ENCODE data around the gene SSR3.

The SSR3 gene

GRCh38 chr3:156535162-156535627 lies 19.7 kb downstream of the SSR3 start:
- DNase-seq: no peak

GRCh38 chr3:156533205-156533604 lies 21.7 kb downstream of the SSR3 start:
- DNase-seq: no peak

- no peak for DNase-seq
Observed at GRCh38 chr3:156532730-156533129, 22.2 kb downstream of the SSR3 start.

GRCh38 chr3:156530980-156531379 lies 23.9 kb downstream of the SSR3 start:
- DNase-seq: no peak

GRCh38 chr3:156527060-156527459 lies 27.9 kb downstream of the SSR3 start:
- DNase-seq: no peak

GRCh38 chr3:156525808-156526207 lies 29.1 kb downstream of the SSR3 start:
- no peak for DNase-seq

GRCh38 chr3:156522673-156523072 lies 32.2 kb downstream of the SSR3 start:
- DNase-seq: no peak

GRCh38 chr3:156519758-156520162 lies 35.2 kb downstream of the SSR3 start:
- no peak for DNase-seq

GRCh38 chr3:156518726-156519125 lies 36.2 kb downstream of the SSR3 start:
- DNase-seq: no peak

GRCh38 chr3:156516961-156517360 lies 38.0 kb downstream of the SSR3 start:
- no peak for DNase-seq

- DNase-seq: no peak
Observed at GRCh38 chr3:156516284-156516683, 38.6 kb downstream of the SSR3 start.

GRCh38 chr3:156513619-156514018 lies 41.3 kb downstream of the SSR3 start:
- DNase-seq: no peak

GRCh38 chr3:156511987-156512677 lies 42.8 kb downstream of the SSR3 start:
- DNase-seq: no peak

GRCh38 chr3:156509189-156510174 lies 45.4 kb downstream of the SSR3 start:
- DNase-seq: no peak

GRCh38 chr3:156507285-156507684 lies 47.6 kb downstream of the SSR3 start:
- DNase-seq: no peak

GRCh38 chr3:156498307-156498706 lies 56.6 kb downstream of the SSR3 start:
- no peak for DNase-seq

- DNase-seq: no peak
Observed at GRCh38 chr3:156497326-156497725, 57.6 kb downstream of the SSR3 start.

GRCh38 chr3:156495816-156496215 lies 59.1 kb downstream of the SSR3 start:
- no peak for DNase-seq

- DNase-seq: no peak
Observed at GRCh38 chr3:156493887-156494286, 61.0 kb downstream of the SSR3 start.

GRCh38 chr3:156492801-156493261 lies 62.1 kb downstream of the SSR3 start:
- no peak for DNase-seq

GRCh38 chr3:156491192-156491591 lies 63.7 kb downstream of the SSR3 start:
- DNase-seq: no peak

Data from CD4-positive, alpha-beta T cell treated with Interleukin-6 for 4 hours (primary cell).